Stomach (tissue), 4 donors: ENCODE data around the gene MT1G.

Experiments
- EP300 ChIP-seq: sonication (generic); formaldehyde crosslinking; IDR thresholded peaks from one replicate; pipeline ENCODE4 v1.6.1; 2017; ENCODE audit warnings: antibody characterized with exemption
- POLR2A ChIP-seq, 4 donors: fragments of 450-650 bp; IDR thresholded peaks; one replicate each; pipeline ENCODE4 v1.6.1; 2016; ENCODE audit warnings: antibody characterized with exemption in 4 of 4, control low read depth in 2 of 4, mild to moderate bottlenecking in 1 of 4, moderate library complexity in 1 of 4
- POLR2AphosphoS5 ChIP-seq, 3 donors: sonication (generic); formaldehyde crosslinking; IDR thresholded peaks; one replicate each; pipeline ENCODE4 v1.6.1; 2016; ENCODE audit warnings: antibody characterized with exemption in 3 of 3
- TF ChIP-seq, protein P1 (sequence below), 7 experiments: fragments of 450-650 bp in 4 of 7; fragments of 200-600 bp in 3 of 7; sonication (generic) in 3 of 7; IDR thresholded peaks; one replicate each; pipeline ENCODE4 v1.5.1; 2016 to 2019; ENCODE audit warnings: antibody characterized with exemption in 7 of 7, control low read depth in 2 of 7, mild to moderate bottlenecking in 1 of 7

DNA sequence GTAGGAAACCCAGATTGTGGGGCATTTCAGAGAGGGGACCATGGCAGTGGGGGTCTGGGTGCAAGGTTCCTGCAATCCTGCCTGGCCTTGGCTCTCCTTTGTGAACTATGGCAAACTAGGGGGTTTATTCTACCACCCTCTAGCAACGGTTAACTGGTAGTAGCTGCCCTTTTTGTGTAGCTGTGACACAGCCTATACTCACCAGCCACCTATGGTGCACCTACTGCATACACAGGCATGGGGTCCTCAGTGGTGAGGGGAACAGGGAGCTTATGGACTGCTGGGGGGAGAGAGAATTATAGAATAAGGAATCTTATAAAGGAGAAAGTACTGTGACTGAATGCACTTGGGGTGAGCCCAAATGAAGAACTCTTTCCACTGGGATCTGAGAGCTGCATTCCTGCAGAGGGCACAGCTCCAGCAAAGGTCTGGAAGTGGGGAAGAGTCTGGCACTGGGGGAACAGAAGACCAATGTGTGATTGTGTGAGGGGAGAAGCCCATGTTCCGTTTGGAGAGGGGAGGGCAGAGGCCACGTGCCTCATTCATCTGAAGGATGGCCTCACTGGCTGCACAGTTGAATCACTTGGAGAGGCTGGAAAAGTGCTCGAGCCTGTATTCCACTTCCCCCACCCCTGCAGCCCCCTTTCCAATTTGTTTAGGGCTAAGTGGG lies 16.5 kb upstream of the MT1G start:
- TF ChIP-seq, protein P1, sequence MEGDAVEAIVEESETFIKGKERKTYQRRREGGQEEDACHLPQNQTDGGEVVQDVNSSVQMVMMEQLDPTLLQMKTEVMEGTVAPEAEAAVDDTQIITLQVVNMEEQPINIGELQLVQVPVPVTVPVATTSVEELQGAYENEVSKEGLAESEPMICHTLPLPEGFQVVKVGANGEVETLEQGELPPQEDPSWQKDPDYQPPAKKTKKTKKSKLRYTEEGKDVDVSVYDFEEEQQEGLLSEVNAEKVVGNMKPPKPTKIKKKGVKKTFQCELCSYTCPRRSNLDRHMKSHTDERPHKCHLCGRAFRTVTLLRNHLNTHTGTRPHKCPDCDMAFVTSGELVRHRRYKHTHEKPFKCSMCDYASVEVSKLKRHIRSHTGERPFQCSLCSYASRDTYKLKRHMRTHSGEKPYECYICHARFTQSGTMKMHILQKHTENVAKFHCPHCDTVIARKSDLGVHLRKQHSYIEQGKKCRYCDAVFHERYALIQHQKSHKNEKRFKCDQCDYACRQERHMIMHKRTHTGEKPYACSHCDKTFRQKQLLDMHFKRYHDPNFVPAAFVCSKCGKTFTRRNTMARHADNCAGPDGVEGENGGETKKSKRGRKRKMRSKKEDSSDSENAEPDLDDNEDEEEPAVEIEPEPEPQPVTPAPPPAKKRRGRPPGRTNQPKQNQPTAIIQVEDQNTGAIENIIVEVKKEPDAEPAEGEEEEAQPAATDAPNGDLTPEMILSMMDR (IDR thresholded peaks at IDR 0.05) = no peak
- TF ChIP-seq EP300 (no peak), POLR2A (IDR thresholded peaks at IDR 0.05) (no peak), POLR2AphosphoS5 (IDR thresholded peaks at IDR 0.05) (no peak)
